GM18499 (cell line): Measurements from ENCODE around the gene NRIP1.
A peak's percentile ranks its signal among the peaks of the same experiment; 100 is the strongest.

ENCODE experiments used
- ATAC-seq: cut with Tn5 transposase; IDR thresholded peaks from one replicate; pipeline ENCODE4 v1.9.1; 2021; ENCODE audit warnings: moderate number of reproducible peaks; ENCODE audit not compliant: insufficient read depth, unreplicated experiment

NRIP1 gene

GRCh38 chr21:15064576-15065391, at the start of gene NRIP1:
TSS of gene NRIP1 (minus strand) at chr21:15065000. CDS start at chr21:14968192, 96,808 bp downstream.
- peak; percentile 32 for ATAC-seq

GRCh38 chr21:15112858-15113257, 48.1 kb upstream of the NRIP1 start:
- no peak for ATAC-seq

GRCh38 chr21:15108801-15109200, 44.0 kb upstream of the NRIP1 start:
- ATAC-seq: no peak

GRCh38 chr21:15104470-15104869, 39.7 kb upstream of the NRIP1 start:
- ATAC-seq: no peak

GRCh38 chr21:15098908-15099307, 34.1 kb upstream of the NRIP1 start:
- ATAC-seq: no peak

GRCh38 chr21:15098181-15098580, 33.4 kb upstream of the NRIP1 start:
- no peak for ATAC-seq

- ATAC-seq: no peak
Observed at GRCh38 chr21:15097580-15097979, 32.8 kb upstream of the NRIP1 start.

GRCh38 chr21:15096146-15096545, 31.3 kb upstream of the NRIP1 start:
- no peak for ATAC-seq

- ATAC-seq: no peak
Observed at GRCh38 chr21:15095326-15095725, 30.5 kb upstream of the NRIP1 start.

GRCh38 chr21:15094706-15095105, 29.9 kb upstream of the NRIP1 start:
- no peak for ATAC-seq

GRCh38 chr21:15093216-15093615, 28.4 kb upstream of the NRIP1 start:
- ATAC-seq: no peak

GRCh38 chr21:15092745-15093144, 27.9 kb upstream of the NRIP1 start:
- ATAC-seq: no peak

GRCh38 chr21:15090390-15090789, 25.6 kb upstream of the NRIP1 start:
- ATAC-seq: no peak

- no peak for ATAC-seq
Observed at GRCh38 chr21:15088488-15088887, 23.7 kb upstream of the NRIP1 start.

GRCh38 chr21:15084668-15085067, 19.9 kb upstream of the NRIP1 start:
- no peak for ATAC-seq

- ATAC-seq: no peak
Observed at GRCh38 chr21:15080526-15080925, 15.7 kb upstream of the NRIP1 start.

GRCh38 chr21:15079269-15079668, 14.5 kb upstream of the NRIP1 start:
- ATAC-seq: no peak

GRCh38 chr21:15078180-15078579, 13.4 kb upstream of the NRIP1 start:
- no peak for ATAC-seq

- ATAC-seq: no peak
Observed at GRCh38 chr21:15077529-15078145, 12.8 kb upstream of the NRIP1 start.

- ATAC-seq: no peak
Observed at GRCh38 chr21:15076730-15077129, 11.9 kb upstream of the NRIP1 start.

- ATAC-seq: no peak
Observed at GRCh38 chr21:15071009-15071408, 6.2 kb upstream of the NRIP1 start.

- no peak for ATAC-seq
Observed at GRCh38 chr21:15066123-15066575, 1.3 kb upstream of the NRIP1 start.
